ENCODE measurements around the gene C19orf25. TPM values are rescaled to one million over a fixed set of nuclear protein-coding genes. Genes with fewer than 3 reads are reported as not detected.
A peak's percentile ranks its signal among the peaks of the same experiment; 100 is the strongest.

C19orf25 gene
- total RNA-seq, 2 donors from 2014 or later = 54.0 to 93.0 TPM

- intact Hi-C loops (cut with DNase I) = no loop called here
- DNase-seq (ENCODE audit: low spot score) = peak; percentile 88
- no peaks in the 10 kb centered on the region for H3K4me1 ChIP-seq (replicated peaks)
- no peaks in the 10 kb centered on the region for H3K9me3 ChIP-seq
- H3K27me3 ChIP-seq (replicated peaks; ENCODE audit: insufficient read depth) = peaks cover 13% of the 10 kb centered on the region
- H3K27ac ChIP-seq = peak overlapping the region; percentile 62 to 79
- WGBS = 1% methylated on average over 40 of the region's 46 CpGs
- H3K36me3 ChIP-seq = no peaks in the 10 kb centered on the region
- TF ChIP-seq POLR2A (IDR thresholded peaks at IDR 0.05) (peak; percentile 29), POLR2AphosphoS5 (IDR thresholded peaks at IDR 0.05) (peak; percentile 94)
- TF ChIP-seq, protein P1, sequence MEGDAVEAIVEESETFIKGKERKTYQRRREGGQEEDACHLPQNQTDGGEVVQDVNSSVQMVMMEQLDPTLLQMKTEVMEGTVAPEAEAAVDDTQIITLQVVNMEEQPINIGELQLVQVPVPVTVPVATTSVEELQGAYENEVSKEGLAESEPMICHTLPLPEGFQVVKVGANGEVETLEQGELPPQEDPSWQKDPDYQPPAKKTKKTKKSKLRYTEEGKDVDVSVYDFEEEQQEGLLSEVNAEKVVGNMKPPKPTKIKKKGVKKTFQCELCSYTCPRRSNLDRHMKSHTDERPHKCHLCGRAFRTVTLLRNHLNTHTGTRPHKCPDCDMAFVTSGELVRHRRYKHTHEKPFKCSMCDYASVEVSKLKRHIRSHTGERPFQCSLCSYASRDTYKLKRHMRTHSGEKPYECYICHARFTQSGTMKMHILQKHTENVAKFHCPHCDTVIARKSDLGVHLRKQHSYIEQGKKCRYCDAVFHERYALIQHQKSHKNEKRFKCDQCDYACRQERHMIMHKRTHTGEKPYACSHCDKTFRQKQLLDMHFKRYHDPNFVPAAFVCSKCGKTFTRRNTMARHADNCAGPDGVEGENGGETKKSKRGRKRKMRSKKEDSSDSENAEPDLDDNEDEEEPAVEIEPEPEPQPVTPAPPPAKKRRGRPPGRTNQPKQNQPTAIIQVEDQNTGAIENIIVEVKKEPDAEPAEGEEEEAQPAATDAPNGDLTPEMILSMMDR (IDR thresholded peaks at IDR 0.05) = no peak
- H3K4me3 ChIP-seq = peak overlapping the region; percentile 22 to 26
Measured at GRCh38 chr19:1507763-1508506, 28.9 kb upstream of the C19orf25 start.

GRCh38 chr19:1507192-1507660 lies 28.2 kb upstream of the C19orf25 start:
- TF ChIP-seq POLR2A (IDR thresholded peaks at IDR 0.05) = no peak
- TF ChIP-seq, protein P1 (IDR thresholded peaks at IDR 0.05) = no peak
- TF ChIP-seq POLR2AphosphoS5 (IDR thresholded peaks at IDR 0.05) = no peak
- Histone ChIP-seq H3K4me3 (no peak overlapping the region), H3K36me3 (no peaks in the 10 kb centered on the region), H3K4me1 (replicated peaks) (no peaks in the 10 kb centered on the region), H3K9me3 (no peaks in the 10 kb centered on the region), H3K27ac (peak overlapping the region in 1 of 2 donors; percentile 79), H3K27me3 (replicated peaks; ENCODE audit: insufficient read depth) (peaks cover 17% of the 10 kb centered on the region)
- intact Hi-C loops (cut with DNase I) = no loop called here
- no peak for DNase-seq (ENCODE audit: low spot score)
- WGBS = 59% methylated on average over 18 of the region's 23 CpGs

DNA sequence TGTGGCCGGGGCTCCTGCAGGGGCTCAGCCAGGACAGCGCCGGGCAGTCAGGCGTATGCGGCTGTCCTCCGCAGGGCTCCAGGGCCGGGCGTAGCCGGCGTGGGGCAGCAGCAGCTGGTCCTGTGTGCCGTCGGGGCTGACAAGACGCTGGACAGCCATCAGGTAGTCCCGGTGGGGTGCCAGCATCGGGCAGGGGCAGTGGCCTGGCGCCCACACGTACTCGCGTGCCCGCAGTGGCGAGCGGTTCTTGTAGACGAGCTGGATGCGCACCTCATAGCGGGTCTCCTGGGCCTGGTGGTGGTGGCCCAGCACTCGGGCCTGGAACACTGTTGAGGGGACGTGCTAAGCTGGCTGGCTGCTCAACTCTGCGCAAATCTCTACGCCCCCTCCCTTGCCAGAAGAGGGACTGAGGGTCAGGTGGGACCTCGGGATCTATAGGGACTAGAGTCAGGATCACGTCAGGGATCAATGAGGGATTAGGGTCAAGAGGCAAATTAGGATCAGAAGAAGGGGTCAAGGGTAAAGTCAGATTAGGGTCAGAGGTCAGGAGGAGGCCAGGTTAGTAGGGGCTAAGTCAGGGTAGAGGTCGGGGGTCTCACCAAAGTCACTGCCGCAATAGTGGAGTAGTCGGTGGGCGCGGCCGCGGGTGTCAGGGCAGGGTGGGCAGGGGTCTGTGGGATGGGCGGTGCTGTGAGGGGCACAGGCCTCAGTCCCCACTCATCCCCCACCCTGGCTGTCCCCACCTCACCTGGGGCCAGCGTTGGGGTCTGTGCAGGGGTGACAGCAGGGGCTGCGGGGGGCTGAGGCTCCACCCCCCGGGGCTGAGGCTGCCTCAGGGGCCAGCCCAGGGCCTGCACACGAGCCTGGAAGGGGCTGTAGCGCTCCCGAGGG lies 27.2 kb upstream of the C19orf25 start:
- Histone ChIP-seq H3K9me3 (no peaks in the 10 kb centered on the region), H3K36me3 (no peaks in the 10 kb centered on the region), H3K4me3 (no peak overlapping the region), H3K27ac (no peak overlapping the region), H3K4me1 (replicated peaks) (no peaks in the 10 kb centered on the region), H3K27me3 (replicated peaks; ENCODE audit: insufficient read depth) (peaks cover 14% of the 10 kb centered on the region)
- WGBS = 89% methylated on average over 45 of the region's 45 CpGs
- DNase-seq (ENCODE audit: low spot score) = no peak
- TF ChIP-seq POLR2AphosphoS5 (IDR thresholded peaks at IDR 0.05) (no peak), POLR2A (IDR thresholded peaks at IDR 0.05) (no peak)
- TF ChIP-seq, protein P1 (IDR thresholded peaks at IDR 0.05) = no peak
- intact Hi-C loops (cut with DNase I) = no loop called here

DNA sequence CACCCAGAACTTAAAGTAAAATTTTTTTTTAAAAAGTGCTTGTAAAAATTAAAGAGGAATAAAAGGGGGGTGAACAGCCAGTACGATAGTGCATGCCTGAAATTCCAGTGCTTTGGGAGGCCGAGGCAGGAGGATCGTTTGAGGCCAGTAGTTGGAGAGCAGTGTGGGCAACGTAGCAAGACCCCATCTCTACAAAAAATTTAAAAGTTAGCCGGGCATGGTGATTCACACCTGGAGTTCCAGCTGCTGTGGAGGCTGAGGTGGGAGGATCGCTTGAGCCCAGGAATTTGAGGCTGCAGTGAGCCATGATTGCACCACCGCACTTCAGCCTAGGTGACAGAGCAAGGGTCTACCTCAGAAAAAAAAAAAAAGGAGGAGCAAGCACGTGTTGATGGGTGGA lies 26.0 kb upstream of the C19orf25 start:
- Histone ChIP-seq H3K4me3 (no peak overlapping the region), H3K4me1 (replicated peaks) (no peaks in the 10 kb centered on the region), H3K9me3 (no peaks in the 10 kb centered on the region), H3K27me3 (replicated peaks; ENCODE audit: insufficient read depth) (peaks cover 14% of the 10 kb centered on the region), H3K36me3 (no peaks in the 10 kb centered on the region), H3K27ac (no peak overlapping the region)
- intact Hi-C loops (cut with DNase I) = no loop called here
- WGBS = 61% methylated on average over 8 of the region's 8 CpGs
- TF ChIP-seq POLR2AphosphoS5 (IDR thresholded peaks at IDR 0.05) (no peak), POLR2A (IDR thresholded peaks at IDR 0.05) (no peak)
- TF ChIP-seq, protein P1 (IDR thresholded peaks at IDR 0.05) = no peak
- DNase-seq (ENCODE audit: low spot score) = no peak

Data from prostate gland (tissue), 2 donors.